ENCODE data around the gene GNAQ. TPM values are rescaled to one million over a fixed set of nuclear protein-coding genes. Genes with fewer than 3 reads are reported as not detected.

GNAQ gene
- total RNA-seq, 2 experiments from 2014 or later: 17.8 to 18.1 TPM

DNA sequence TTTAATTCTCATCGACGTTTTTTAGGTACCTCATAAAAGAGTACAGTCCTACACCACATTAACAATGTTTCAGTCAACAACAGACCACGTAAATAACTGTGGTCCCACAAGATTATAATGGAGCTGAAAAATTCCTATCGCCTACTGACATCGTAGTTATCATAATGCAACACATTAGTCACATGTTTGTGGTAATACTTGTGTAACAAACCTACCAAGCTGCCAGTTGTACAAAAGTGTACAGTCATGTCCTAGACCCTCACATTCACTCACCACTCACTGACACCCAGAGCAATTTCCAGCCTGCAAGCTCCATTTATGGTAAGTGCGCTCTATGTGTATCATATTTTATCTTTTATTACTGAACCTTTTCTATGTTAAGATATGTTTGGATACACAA is 16.8 kb downstream of the GNAQ start:
- peaks cover 3% of the 10 kb centered on the region for H3K36me3 Mint-ChIP-seq (ENCODE audit: low read depth)
- TF ChIP-seq, protein P1, sequence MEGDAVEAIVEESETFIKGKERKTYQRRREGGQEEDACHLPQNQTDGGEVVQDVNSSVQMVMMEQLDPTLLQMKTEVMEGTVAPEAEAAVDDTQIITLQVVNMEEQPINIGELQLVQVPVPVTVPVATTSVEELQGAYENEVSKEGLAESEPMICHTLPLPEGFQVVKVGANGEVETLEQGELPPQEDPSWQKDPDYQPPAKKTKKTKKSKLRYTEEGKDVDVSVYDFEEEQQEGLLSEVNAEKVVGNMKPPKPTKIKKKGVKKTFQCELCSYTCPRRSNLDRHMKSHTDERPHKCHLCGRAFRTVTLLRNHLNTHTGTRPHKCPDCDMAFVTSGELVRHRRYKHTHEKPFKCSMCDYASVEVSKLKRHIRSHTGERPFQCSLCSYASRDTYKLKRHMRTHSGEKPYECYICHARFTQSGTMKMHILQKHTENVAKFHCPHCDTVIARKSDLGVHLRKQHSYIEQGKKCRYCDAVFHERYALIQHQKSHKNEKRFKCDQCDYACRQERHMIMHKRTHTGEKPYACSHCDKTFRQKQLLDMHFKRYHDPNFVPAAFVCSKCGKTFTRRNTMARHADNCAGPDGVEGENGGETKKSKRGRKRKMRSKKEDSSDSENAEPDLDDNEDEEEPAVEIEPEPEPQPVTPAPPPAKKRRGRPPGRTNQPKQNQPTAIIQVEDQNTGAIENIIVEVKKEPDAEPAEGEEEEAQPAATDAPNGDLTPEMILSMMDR (IDR thresholded peaks at IDR 0.05): no peak
- intact Hi-C loops (cut with micrococcal nuclease): no loop called here
- ATAC-seq (no peak), DNase-seq (no peak)
- H3K4me3 Mint-ChIP-seq: no peak overlapping the region
- ChIA-PET CTCF (interaction anchor here (1.0 to 1.9 kb wide), 2 partner anchors 10 to 12 kb away, joined by 3 to 5 read pairs; no protein-coding TSS in a partner anchor), POLR2A (no interaction called here)
- no peak overlapping the region for H3K27ac Mint-ChIP-seq
- no peaks in the 10 kb centered on the region for H3K9me3 Mint-ChIP-seq
- no peaks in the 10 kb centered on the region for H3K27me3 Mint-ChIP-seq
- H3K4me1 Mint-ChIP-seq (ENCODE audit: low read depth): peaks cover 44% of the 10 kb centered on the region

DNA sequence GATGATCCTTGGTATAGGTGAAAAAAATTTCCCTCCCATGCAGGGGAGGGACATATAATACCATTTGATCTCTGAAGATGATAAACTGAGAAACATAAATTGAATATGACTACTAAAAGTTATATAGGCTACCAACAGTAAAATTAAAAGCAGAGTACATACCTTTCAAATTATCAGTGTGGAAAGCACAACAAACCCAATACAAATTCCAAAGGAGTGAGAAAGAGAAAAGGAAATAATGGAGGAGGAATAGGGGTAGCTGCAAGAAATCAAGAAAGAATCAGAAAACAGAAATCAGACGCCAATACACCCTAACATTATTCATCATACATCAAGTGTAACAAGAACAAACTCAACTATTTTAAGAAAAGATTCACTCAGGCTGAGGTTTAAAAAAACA is 17.7 kb downstream of the GNAQ start:
- CTCF ChIA-PET: interaction anchor here (1.9 kb wide), 1 partner anchor 11 kb away, joined by 5 read pairs; no protein-coding TSS in a partner anchor

DNA sequence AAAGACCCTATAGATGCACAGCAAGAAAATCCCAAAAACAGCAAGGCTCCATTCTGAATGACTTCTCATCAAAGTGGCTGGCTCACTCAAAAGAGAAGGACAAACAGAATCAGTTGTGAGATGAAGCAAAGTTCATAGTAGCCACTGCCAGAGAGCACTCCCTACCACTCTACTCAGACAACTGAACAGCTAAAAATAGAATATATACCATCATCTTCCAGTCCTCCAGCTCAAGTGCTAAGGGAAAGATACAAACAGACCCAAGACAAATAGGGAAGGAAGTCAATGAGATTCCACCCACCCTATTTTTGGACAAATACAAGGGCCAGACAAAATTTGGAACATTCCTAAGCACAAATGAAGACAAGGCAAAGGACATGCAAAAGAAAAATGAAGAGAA is 20.6 kb downstream of the GNAQ start:
- CTCF ChIA-PET: interaction anchor here (0.7 to 1.9 kb wide), 2 partner anchors 33 to 34 kb away, joined by 4 to 5 read pairs; no protein-coding TSS in a partner anchor
- Mint-ChIP-seq H3K4me1 (ENCODE audit: low read depth) (peaks cover 50% of the 10 kb centered on the region), H3K9me3 (no peaks in the 10 kb centered on the region), H3K27ac (peak overlapping the region; percentile 68), H3K4me3 (no peak overlapping the region), H3K27me3 (no peaks in the 10 kb centered on the region), H3K36me3 (ENCODE audit: low read depth) (peaks cover 3% of the 10 kb centered on the region)
- ATAC-seq (no peak), DNase-seq (no peak)
- intact Hi-C loops (cut with micrococcal nuclease): no loop called here
- TF ChIP-seq, protein P1 (IDR thresholded peaks at IDR 0.05): no peak
- POLR2A ChIA-PET: no interaction called here

More for the DNA sequence above, 17.7 kb downstream of the GNAQ start:
- POLR2A ChIA-PET: no interaction called here
- Mint-ChIP-seq H3K4me3 (no peak overlapping the region), H3K27ac (no peak overlapping the region), H3K9me3 (no peaks in the 10 kb centered on the region), H3K27me3 (no peaks in the 10 kb centered on the region), H3K4me1 (ENCODE audit: low read depth) (peaks cover 51% of the 10 kb centered on the region), H3K36me3 (ENCODE audit: low read depth) (peaks cover 3% of the 10 kb centered on the region)
- ATAC-seq (no peak), DNase-seq (no peak)
- TF ChIP-seq, protein P1 (IDR thresholded peaks at IDR 0.05): no peak
- intact Hi-C loops (cut with micrococcal nuclease): no loop called here

DNA sequence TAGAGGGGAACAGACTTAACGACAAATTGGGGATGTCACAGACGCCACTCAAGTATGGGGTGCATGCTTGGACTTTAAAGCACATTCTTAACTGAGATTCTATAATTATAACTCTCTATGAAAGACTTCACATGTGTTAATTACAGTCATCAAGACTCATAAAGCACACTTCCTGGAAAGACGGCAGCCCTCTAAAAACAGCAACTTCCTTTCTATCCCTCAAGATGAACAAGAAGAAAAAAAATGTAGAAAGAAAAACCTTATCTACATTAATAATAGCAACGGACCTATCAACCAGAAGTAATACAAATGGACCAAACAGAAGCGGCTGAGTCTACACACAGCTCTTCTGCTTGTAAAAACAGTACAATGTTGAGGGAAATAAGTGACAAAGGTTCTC is 21.2 kb downstream of the GNAQ start:
- peaks cover 3% of the 10 kb centered on the region for H3K36me3 Mint-ChIP-seq (ENCODE audit: low read depth)
- ATAC-seq: peak; percentile 42
- TF ChIP-seq, protein P1 (IDR thresholded peaks at IDR 0.05): no peak
- peak overlapping the region; percentile 12 for H3K4me3 Mint-ChIP-seq
- ChIA-PET CTCF (interaction anchor here (0.7 to 1.9 kb wide), 3 partner anchors 8 to 34 kb away, joined by 3 to 5 read pairs (median 4); no protein-coding TSS in a partner anchor), POLR2A (no interaction called here)
- peaks cover 50% of the 10 kb centered on the region for H3K4me1 Mint-ChIP-seq (ENCODE audit: low read depth)
- H3K9me3 Mint-ChIP-seq: no peaks in the 10 kb centered on the region
- no peak for DNase-seq
- intact Hi-C loops (cut with micrococcal nuclease): no loop called here
- no peaks in the 10 kb centered on the region for H3K27me3 Mint-ChIP-seq
- H3K27ac Mint-ChIP-seq: peak overlapping the region; percentile 68

DNA sequence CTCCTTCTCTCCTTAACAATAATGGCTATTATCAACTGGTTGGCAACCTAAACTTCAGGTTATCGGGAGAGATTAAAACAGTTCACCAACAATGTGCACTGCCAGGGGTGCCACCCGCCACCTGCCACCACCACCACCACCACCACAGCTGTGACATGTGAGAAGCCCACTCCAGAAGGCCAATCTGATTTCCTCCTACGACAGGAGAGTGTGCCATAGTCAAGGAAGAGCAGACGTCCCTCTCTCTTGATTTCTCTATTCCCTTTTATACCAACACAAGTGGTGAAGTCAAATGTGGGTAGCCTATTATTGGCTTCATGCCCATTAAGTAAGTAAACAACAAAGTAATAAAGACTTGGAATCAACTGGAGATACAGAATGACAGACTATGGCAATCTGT is 22.4 kb downstream of the GNAQ start:
- Mint-ChIP-seq H3K9me3 (no peaks in the 10 kb centered on the region), H3K36me3 (ENCODE audit: low read depth) (peaks cover 3% of the 10 kb centered on the region), H3K4me1 (ENCODE audit: low read depth) (peaks cover 56% of the 10 kb centered on the region), H3K27me3 (no peaks in the 10 kb centered on the region), H3K4me3 (no peak overlapping the region), H3K27ac (peak overlapping the region; percentile 44)
- TF ChIP-seq, protein P1 (IDR thresholded peaks at IDR 0.05): no peak
- intact Hi-C loops (cut with micrococcal nuclease): no loop called here
- POLR2A ChIA-PET: no interaction called here
- ATAC-seq (no peak), DNase-seq (no peak)
- CTCF ChIA-PET: no interaction called here

Data from activated CD8-positive, alpha-beta T cell treated with anti-CD3 and anti-CD28 coated beads for 36 hours (primary cell).